ENCODE measurements around the gene WDR45B. TPM values are rescaled to one million over a fixed set of nuclear protein-coding genes. Genes with fewer than 3 reads are reported as not detected.

The WDR45B gene
- total RNA-seq, 1 experiment from 2014 or later, result 102 TPM

Small RNA genes within 50 kb of the gene (small RNA-seq; reads per million reads assigned to genes)
- gene MIR4525, result 0 to 0.02 reads per million in 2 experiments

Other genes with a start within 250 kb of the WDR45B start
- gene HEXD, start 230.1 kb downstream of the WDR45B start, total RNA-seq (2014; rRNA removed; shearing (Covaris generic)), result 8.8 and 14.1 TPM in 2 replicates
- 30.8 and 31.7 TPM in 2 replicates for gene OGFOD3, start 229.9 kb downstream of the WDR45B start, total RNA-seq (2014; rRNA removed; shearing (Covaris generic))
- 39.5 TPM in 2 replicates for gene CYBC1, start 197.7 kb downstream of the WDR45B start, total RNA-seq (2014; rRNA removed; shearing (Covaris generic))
- 26.6 and 37.7 TPM in 2 replicates for gene NARF, start 189.7 kb downstream of the WDR45B start, total RNA-seq (2014; rRNA removed; shearing (Covaris generic))
- gene FOXK2, start 128.7 kb downstream of the WDR45B start, total RNA-seq (2014; rRNA removed; shearing (Covaris generic)), result 43.9 and 45.9 TPM in 2 replicates
- gene RAB40B, start 50.3 kb upstream of the WDR45B start, total RNA-seq (2014; rRNA removed; shearing (Covaris generic)), result 5.0 and 7.6 TPM in 2 replicates
- 10.6 and 16.4 TPM in 2 replicates for gene FN3KRP, start 68.3 kb upstream of the WDR45B start, total RNA-seq (2014; rRNA removed; shearing (Covaris generic))
- 1.5 and 3.1 TPM in 2 replicates for gene FN3K, start 87.2 kb upstream of the WDR45B start, total RNA-seq (2014; rRNA removed; shearing (Covaris generic))
- 17.4 and 20.7 TPM in 2 replicates for gene TBCD, start 103.6 kb upstream of the WDR45B start, total RNA-seq (2014; rRNA removed; shearing (Covaris generic))
- gene ZNF750, start 191.6 kb upstream of the WDR45B start, total RNA-seq (2014; rRNA removed; shearing (Covaris generic)), result not detected in 2 replicates

All from NCI-H460 (cell line).